Mononuclear cell (primary cell): ENCODE data around the gene IPP. TPM values are rescaled to one million over a fixed set of nuclear protein-coding genes. Genes with fewer than 3 reads are reported as not detected.

Source experiments
- H3K27me3 ChIP-seq: 2 replicates; pipeline ENCODE4 v1.6.0; 2011; ENCODE audit warnings: low read length, control low read depth; ENCODE audit not compliant: insufficient read depth
- H3K4me1 ChIP-seq: 2 replicates; pipeline ENCODE4 v1.5.1; 2011; ENCODE audit warnings: mild to moderate bottlenecking, low read length, control low read depth; ENCODE audit not compliant: insufficient read depth
- H3K4me3 ChIP-seq: 2 replicates; pipeline ENCODE4 v1.5.1; 2011; ENCODE audit warnings: mild to moderate bottlenecking, low read length, moderate library complexity
- H3K9me3 ChIP-seq: 2 replicates; pipeline ENCODE4 v1.5.1; 2011; ENCODE audit warnings: low read depth, mild to moderate bottlenecking, control low read depth, low read length
- total RNA-seq: library from RNA; depleted of rRNA; stranded (reverse); fragments of >200 nt; gene quantifications from one replicate; pipeline ENCODE4 v1.2.3, GENCODE V29; 2012

Gene IPP
- 2.4 TPM for total RNA-seq

DNA sequence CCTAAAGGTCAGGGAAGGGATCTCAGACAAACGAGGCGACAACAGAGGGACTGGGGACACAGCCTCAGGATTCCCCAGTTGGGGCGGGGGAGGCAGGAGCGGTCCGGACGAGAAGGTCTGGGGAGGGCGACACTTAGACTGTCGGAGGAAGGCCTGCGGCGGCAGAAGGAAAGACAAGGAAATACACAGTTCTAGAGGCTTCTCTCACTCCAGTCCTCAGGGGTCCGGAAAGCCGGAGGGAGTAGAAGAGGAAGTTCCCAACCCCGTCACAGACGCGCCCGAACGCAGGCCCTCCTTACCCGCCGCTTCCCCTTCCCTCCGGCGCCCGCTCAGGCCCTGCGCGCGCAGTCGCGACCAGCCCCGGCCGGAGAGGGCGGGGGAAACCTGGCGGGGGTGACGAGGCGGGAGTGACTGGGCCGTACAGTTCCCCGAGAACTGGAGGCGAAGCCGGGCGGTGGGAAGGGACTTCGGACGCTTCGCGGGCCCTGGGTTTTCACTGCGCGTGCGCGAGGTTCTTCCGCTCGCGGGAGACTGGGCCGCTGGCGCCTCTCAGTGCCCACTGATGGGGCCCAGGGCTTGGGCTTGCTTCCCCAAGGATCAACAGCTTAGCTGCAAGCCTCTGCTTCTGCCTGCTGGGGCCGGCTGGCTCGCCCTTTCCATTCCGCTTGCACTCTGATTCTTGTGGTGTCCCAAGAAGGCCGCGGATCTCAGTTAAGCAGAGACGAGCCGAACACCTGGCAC is at the start of gene IPP:
Gene IPP, minus strand, starts transcription at position 356 of the 741 bp plus-strand sequence. CDS start 4,242 bp downstream, outside the sequence.
- Histone ChIP-seq H3K4me3 (peak within 1 kb of the TSS; percentile 57), H3K4me1 (peaks cover 17% of the 10 kb centered on the region), H3K9me3 (no peaks in the 10 kb centered on the region), H3K27me3 (no peaks in the 10 kb centered on the region)

DNA sequence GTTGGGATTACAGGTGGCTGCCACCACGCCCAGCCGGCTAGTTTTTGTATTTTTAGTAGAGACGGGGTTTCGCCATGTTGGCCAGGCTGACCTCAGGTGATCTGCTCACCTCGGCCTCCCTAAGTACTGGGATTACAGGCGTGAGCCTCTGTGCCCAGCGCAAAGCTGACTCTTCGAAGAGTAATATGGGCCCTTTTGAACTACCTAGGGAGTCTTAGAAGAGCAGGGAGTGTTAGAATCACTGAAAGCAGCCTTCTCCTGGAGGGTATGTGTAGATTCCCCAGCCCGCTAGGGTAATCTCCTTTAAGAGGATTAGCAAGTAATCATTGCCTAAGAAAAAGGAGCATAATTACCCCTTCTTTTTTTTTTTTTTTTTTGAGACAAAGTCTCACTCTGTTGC is 46.5 kb upstream of the IPP start:
- H3K4me1 ChIP-seq = peaks cover 2% of the 10 kb centered on the region
- no peaks in the 10 kb centered on the region for H3K27me3 ChIP-seq
- no peak overlapping the region for H3K4me3 ChIP-seq
- H3K9me3 ChIP-seq = no peaks in the 10 kb centered on the region

DNA sequence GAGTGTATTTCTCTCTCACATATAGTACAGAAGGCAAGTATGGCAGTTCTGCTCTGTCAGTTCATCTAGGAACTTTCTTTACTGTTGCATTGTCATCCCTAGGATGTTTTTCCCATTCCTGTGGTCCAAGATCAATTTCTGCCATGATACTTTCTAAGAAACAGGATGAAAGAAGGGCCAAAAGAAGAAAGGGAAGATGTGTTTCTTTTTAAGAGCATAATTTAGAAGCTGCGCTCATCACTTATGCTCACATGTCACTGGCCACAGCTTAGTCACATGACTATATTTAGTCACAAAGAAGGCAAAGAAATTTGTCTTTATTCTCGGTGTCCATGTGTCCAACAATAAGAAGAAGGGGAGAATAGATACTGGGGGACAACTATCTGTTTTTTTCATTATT is 45.9 kb upstream of the IPP start:
- no peaks in the 10 kb centered on the region for H3K4me1 ChIP-seq
- no peaks in the 10 kb centered on the region for H3K9me3 ChIP-seq
- H3K4me3 ChIP-seq = no peak overlapping the region
- H3K27me3 ChIP-seq = no peaks in the 10 kb centered on the region

DNA sequence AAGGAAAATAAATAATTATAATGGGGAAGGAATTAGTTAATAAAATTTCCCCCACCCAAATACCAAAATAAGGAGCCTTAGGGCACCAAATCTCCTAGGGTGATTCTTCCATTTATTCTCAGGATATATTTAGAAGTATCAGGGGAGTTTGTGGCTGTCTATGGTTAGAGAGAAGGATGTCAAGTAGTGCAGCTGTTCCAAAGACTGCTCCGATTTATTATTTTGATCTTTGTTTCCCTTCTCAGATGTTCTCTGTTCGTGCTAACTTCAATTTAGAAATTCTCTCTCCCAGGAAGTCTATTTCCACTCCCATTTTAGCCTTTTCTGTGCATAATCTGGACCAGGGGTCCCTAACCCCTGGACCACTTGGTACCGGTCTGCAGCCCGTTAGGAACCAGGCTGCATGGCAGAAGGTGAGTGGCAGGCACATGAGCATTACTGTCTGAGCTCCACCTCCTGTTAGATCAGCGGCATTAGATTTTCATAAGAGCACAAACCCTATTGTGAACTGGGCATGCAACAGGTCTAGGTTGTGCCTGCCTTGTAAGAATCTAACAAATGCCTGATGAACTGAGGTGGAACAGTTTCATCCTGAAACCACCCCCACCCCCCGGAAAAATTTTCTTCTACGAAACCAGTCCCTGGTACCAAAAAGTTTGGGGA is 43.6 kb upstream of the IPP start:
- no peaks in the 10 kb centered on the region for H3K27me3 ChIP-seq
- no peaks in the 10 kb centered on the region for H3K4me1 ChIP-seq
- no peaks in the 10 kb centered on the region for H3K9me3 ChIP-seq
- H3K4me3 ChIP-seq = no peak overlapping the region

DNA sequence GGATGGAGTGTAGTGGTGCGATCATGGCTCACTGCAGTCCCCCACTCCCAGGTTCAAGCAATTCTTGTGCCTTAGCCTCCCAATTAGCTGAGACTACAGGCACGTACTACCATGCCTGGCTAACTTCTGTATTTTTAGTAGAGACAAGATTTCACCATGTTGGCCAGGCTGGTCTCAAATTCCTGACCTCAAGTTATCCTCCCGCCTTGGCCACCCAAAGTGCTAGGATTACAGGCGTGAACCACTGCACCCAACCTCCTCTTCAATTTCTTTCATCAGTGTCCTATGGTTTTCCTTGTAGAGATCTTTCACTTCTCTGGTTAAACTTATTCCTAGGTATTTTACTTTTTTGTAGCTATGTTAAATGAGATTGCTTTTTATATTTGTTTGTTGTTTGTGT is 42.3 kb upstream of the IPP start:
- H3K4me1 ChIP-seq = peaks cover 7% of the 10 kb centered on the region
- H3K27me3 ChIP-seq = no peaks in the 10 kb centered on the region
- H3K4me3 ChIP-seq = no peak overlapping the region
- H3K9me3 ChIP-seq = no peaks in the 10 kb centered on the region

DNA sequence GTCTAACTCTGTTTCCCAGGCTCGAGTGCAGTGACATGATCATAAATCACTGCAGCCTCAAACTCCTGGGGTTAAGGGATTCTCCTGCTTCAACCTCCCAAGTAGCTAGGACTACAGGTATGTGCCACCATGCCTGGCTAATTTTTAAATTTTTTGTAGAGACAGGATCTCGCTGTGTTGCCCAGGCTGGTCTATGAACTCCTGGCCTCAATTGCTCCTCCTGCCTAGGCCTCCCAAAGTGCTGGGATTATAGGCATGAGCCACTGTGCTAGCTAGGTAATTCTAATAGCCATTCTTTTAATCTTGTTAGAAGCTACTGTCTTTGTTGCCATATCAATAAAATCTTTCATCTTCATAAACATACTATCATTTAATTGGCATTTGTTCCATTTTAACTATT is 39.1 kb upstream of the IPP start:
- peaks cover 4% of the 10 kb centered on the region for H3K27me3 ChIP-seq
- peaks cover 26% of the 10 kb centered on the region for H3K4me1 ChIP-seq

DNA sequence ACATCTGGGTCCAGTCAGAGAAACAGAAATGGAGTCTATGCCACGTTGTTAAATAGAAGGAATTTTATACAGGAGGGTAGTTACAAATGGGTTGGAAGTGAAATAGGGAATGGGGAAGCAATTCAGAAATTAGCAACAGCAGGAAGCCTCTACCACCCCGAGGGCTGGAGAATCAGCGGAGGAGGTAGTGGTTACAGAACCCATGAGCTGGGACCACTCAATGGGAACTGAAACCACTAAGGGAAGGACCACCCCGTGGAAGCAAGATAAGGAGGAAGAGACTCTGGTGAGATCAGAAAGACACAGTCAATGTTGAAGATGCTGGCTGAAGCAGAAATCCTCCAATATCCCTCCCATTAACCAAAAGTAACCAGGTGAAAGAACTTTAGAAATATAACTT is 37.5 kb upstream of the IPP start:
- H3K4me3 ChIP-seq = no peak overlapping the region
- H3K9me3 ChIP-seq = no peaks in the 10 kb centered on the region
- peaks cover 4% of the 10 kb centered on the region for H3K27me3 ChIP-seq
- H3K4me1 ChIP-seq = peaks cover 26% of the 10 kb centered on the region

More for the DNA sequence above, 39.1 kb upstream of the IPP start:
- Histone ChIP-seq H3K4me3 (no peak overlapping the region), H3K9me3 (no peaks in the 10 kb centered on the region)

DNA sequence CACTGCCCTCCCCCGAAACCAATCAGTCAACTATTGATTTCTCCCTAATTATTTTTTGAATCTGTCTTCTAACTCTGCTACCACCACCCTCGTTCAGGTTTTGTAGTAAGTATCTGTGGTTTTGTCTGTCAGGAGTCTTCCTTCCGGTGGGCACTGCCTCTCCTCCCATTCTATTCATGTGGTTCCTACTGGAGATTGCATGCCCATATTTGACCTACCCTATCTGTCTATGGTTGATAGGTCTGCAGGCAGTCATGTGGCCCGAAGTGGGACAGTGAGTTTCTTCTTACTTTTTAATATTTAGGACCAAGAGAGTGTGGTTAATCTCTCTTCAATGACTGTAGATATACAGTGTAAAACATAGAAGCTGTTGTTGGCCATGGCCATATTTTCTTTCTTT is 35.1 kb upstream of the IPP start:
- Histone ChIP-seq H3K4me3 (no peak overlapping the region), H3K9me3 (no peaks in the 10 kb centered on the region), H3K4me1 (peaks cover 26% of the 10 kb centered on the region), H3K27me3 (peaks cover 4% of the 10 kb centered on the region)

DNA sequence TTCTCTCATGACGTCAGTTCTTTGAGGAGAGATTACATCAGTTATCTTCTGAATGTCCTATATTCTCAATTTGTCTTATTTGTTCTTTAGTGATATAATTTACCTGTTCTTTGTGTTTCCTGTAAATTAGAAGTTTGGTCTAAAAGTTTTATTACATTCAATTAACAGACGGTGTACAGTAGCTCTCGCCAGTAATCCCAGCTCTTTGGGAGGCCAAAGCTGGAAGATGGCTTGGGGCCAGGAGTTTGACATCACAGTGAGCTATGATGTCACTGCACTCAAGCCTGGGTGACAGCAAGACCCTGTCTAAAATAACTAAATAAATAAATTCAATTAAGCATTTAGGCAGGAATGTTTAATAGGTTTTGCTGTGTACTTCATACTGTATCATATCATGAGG is 25.3 kb upstream of the IPP start:
- no peak overlapping the region for H3K4me3 ChIP-seq
- H3K27me3 ChIP-seq = no peaks in the 10 kb centered on the region
- no peaks in the 10 kb centered on the region for H3K9me3 ChIP-seq
- no peaks in the 10 kb centered on the region for H3K4me1 ChIP-seq

DNA sequence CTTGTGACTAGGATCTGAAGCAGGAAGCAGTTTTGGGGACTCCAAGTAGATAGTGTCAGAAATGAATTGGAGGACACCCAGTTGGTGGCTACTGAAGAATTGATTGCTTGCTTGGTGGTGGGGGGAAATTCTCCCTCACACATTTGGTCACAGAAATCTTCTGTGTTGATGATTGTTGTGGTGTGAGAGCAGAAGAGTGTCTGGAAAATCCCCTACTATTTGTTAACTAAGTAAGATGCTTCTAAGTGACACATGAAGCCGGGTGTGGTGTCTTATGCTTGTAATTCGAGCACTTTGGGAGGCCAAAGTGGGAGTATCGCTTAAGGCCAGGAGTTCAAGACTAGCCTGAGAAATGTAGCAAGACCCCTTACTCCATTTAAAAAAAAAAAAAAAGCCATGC is 22.5 kb upstream of the IPP start:
- Histone ChIP-seq H3K9me3 (no peaks in the 10 kb centered on the region), H3K4me1 (no peaks in the 10 kb centered on the region), H3K27me3 (no peaks in the 10 kb centered on the region), H3K4me3 (no peak overlapping the region)

DNA sequence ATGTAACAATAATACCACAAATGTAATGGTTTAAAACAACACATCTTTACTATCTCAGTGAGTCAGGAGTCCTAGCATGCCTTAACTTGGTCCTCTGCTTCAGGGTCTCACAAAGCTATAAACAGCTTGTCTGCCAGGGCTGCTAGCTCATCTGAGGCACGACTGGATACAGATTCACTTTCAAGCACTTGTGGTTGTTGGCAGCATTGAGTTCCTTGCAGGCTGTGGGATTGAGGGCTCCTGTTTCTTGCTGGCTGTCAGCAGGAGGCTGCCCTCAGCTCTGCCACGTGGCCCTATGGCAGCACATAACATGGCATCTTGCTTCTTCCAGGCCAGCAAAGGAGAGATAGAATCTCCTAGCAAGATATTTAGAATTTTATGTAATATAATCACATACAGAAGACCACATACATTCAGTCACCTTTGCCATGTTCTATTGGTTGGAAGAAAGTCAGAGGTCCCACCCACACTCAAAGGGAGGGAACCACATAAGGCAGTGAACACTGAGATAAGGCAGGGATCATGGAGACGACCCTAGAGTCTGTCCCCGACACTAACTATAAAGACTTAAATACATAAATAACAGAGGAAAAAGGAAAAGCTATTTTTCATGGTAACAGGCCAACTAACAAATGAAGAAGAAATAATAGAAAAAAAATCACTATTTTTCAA is 18.9 kb upstream of the IPP start:
- no peaks in the 10 kb centered on the region for H3K27me3 ChIP-seq
- no peak overlapping the region for H3K4me3 ChIP-seq
- no peaks in the 10 kb centered on the region for H3K9me3 ChIP-seq
- no peaks in the 10 kb centered on the region for H3K4me1 ChIP-seq

DNA sequence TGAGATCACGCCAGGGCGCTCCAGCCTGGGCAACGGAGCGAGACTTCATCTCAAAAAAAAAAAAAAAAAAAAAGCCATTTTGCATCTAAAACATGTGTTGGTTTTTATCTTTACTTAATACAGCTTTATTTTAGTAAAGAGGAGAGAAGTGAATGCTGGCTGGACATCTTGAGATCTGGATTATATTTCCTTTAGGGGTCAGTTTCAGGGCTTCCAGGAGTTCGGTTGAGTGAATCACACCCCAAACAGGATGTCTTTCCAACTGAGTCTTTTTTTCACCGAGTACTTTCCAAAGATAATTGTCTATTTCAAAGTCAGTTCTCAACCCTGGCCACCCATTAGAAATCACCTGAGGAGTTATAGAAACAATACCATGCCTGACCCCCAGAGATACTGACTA is 16.6 kb upstream of the IPP start:
- no peaks in the 10 kb centered on the region for H3K9me3 ChIP-seq

DNA sequence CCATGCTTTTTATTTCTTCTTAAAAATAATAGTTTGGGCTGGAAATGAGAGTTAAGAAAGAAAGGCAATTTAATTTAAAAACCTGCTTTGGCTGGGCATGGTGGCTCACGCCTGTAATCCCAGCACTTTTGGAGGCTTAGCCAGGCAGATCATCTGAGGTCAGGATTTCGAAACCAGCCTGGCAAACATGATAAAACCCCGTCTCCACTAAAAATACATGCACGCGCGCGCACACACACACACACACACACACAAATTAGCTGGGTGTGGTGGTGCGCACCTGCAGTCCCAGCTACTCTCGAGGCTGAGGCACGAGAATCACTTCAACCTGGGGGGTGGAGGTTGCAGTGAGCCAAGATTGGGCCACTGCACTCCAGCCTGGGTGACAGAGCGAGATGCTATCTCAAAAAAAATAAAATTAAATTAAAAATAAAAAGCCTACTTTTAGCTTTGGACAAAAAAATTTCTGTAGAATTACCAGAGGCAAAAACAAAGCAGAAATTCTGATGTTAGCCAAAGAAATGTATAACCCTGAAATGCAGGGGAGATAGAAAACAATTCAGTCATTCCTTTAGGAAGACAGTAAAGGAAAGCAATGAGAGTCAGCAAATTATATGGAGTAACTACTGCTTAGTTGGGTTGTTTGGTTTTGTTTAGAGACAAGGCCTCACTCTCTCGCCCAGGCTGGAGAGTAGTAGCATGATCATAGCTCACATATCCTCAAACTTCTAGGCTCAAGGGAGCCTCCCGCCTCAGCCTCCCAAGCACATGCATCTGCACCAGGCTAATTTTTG is 15.7 kb upstream of the IPP start:
- H3K4me1 ChIP-seq = no peaks in the 10 kb centered on the region
- no peaks in the 10 kb centered on the region for H3K9me3 ChIP-seq
- no peak overlapping the region for H3K4me3 ChIP-seq
- H3K27me3 ChIP-seq = no peaks in the 10 kb centered on the region

More for the DNA sequence above, 16.6 kb upstream of the IPP start:
- Histone ChIP-seq H3K4me3 (no peak overlapping the region), H3K4me1 (no peaks in the 10 kb centered on the region), H3K27me3 (no peaks in the 10 kb centered on the region)

DNA sequence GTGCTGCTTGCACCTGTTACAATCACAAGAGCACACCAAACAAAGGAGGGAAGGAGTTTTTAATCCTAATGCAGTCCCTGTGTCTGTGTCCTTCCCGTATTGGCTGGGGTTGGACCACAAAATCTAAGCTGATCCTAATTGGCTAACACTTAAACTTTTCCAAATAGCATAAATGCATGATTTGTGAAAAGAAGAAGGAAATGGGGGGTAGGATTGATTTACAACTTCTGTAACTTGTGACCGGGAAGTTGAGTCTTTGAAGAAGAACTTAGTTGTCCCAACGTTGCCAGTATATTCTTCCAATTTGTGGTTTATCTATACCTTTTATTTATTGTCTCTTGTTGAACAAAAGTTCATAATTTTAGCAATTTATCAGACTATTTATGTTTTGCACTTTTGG is 11.8 kb upstream of the IPP start:
- Histone ChIP-seq H3K27me3 (no peaks in the 10 kb centered on the region), H3K9me3 (no peaks in the 10 kb centered on the region), H3K4me3 (no peak overlapping the region), H3K4me1 (no peaks in the 10 kb centered on the region)

DNA sequence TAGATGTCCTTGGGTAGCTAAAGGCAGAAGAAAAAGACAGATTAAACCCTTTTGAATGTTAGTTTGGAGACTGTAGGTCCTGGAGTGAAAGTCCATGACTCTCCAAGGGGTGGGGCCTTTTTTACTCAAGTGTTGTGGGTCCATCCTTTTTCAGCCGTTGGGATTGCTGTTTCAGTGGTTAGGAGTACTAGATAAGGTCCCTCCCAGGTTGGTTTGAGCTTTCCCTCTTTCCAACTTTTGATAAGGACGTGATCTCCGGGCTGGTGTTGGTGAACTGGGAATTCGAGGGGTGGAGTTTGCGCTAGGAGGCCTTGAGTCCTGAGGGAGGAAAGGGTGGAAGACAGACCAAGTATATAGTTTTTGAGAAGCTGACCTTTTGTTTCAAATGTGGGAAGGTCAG is 5.2 kb upstream of the IPP start:
- H3K4me1 ChIP-seq = peaks cover 11% of the 10 kb centered on the region
- H3K9me3 ChIP-seq = no peaks in the 10 kb centered on the region
- H3K4me3 ChIP-seq = no peak overlapping the region
- no peaks in the 10 kb centered on the region for H3K27me3 ChIP-seq
